HepG2 (cell line): ENCODE data around the gene MAP2K7. TPM values are rescaled to one million over a fixed set of nuclear protein-coding genes. Genes with fewer than 3 reads are reported as not detected.

Experiments used
- CBX2 ChIP-seq, 2 experiments: fragments of 200-600 bp in 1 of 2; sonication (generic); formaldehyde crosslinking in 1 of 2; IDR thresholded peaks; 2 replicates each; pipeline versions ENCODE4 v1.7.0 to v1.8.1; 2018 to 2022; ENCODE audit warnings: low read depth in 2 of 2, low read length in 1 of 2, mild to moderate bottlenecking in 1 of 2, missing genetic modification reagents in 1 of 2
- FOXO1 ChIP-seq: sonication (generic); formaldehyde crosslinking; IDR thresholded peaks from 2 replicates; pipeline ENCODE4 v1.4.0; 2020; ENCODE audit warnings: missing genetic modification reagents
- GATA4 ChIP-seq: sonication (generic); IDR thresholded peaks from 2 replicates; pipeline ENCODE4 v1.6.1; 2016; ENCODE audit warnings: antibody characterized with exemption, low read depth, borderline replicate concordance
- HOXD1 ChIP-seq: sonication (generic); formaldehyde crosslinking; IDR thresholded peaks from 2 replicates; pipeline ENCODE4 v1.5.0; 2020; ENCODE audit warnings: missing genetic modification reagents
- NFKB2 ChIP-seq: sonication (generic); formaldehyde crosslinking; IDR thresholded peaks from 2 replicates; pipeline ENCODE4 v1.4.0; 2020; ENCODE audit warnings: missing genetic modification reagents, borderline replicate concordance
- SALL1 ChIP-seq: sonication (generic); formaldehyde crosslinking; IDR thresholded peaks from 2 replicates; pipeline ENCODE4 v1.8.0; 2022; ENCODE audit warnings: mild to moderate bottlenecking, missing genetic modification reagents
- ZFP37 ChIP-seq: sonication (generic); formaldehyde crosslinking; IDR thresholded peaks from 2 replicates; pipeline ENCODE4 v1.4.0; 2020; ENCODE audit warnings: missing genetic modification reagents, borderline replicate concordance
- ZFP41 ChIP-seq: sonication (generic); formaldehyde crosslinking; IDR thresholded peaks from 2 replicates; pipeline ENCODE4 v1.4.0; 2020; ENCODE audit warnings: mild to moderate bottlenecking, missing genetic modification reagents, borderline replicate concordance
- ZFP90 ChIP-seq: sonication (generic); formaldehyde crosslinking; IDR thresholded peaks from 2 replicates; pipeline ENCODE4 v1.8.0; 2022; ENCODE audit warnings: missing genetic modification reagents, mild to moderate bottlenecking, inconsistent platforms, borderline replicate concordance
- ZNF382 ChIP-seq: sonication (generic); formaldehyde crosslinking; IDR thresholded peaks from 2 replicates; pipeline ENCODE4 v1.5.0; 2020; ENCODE audit warnings: missing genetic modification reagents, mild to moderate bottlenecking, borderline replicate concordance
- ZNF605 ChIP-seq: sonication (generic); formaldehyde crosslinking; IDR thresholded peaks from 2 replicates; pipeline ENCODE4 v1.8.0; 2022; ENCODE audit warnings: mild to moderate bottlenecking, missing genetic modification reagents
- ZNF790 ChIP-seq: sonication (generic); formaldehyde crosslinking; IDR thresholded peaks from 2 replicates; pipeline ENCODE4 v1.8.0; 2022; ENCODE audit warnings: missing genetic modification reagents, mild to moderate bottlenecking, borderline replicate concordance
- polyA plus RNA-seq, 8 experiments: library from polyadenylated mRNA; depleted of rRNA in 3 of 8; stranded (reverse) in 7 of 8; unstranded in 1 of 8; fragments of >200 nt; fragmentation: Illumina TruSeq in 4 of 8; extraction: Trizol in 4 of 8; gene quantifications; 2 replicates each; pipeline versions ENCODE4 v1.2.1 to v1.2.3, GENCODE V29; 2011 to 2016; ENCODE audit warnings: low read depth in 4 of 8, missing spikeins in 1 of 8, mixed read lengths in 1 of 8; ENCODE audit not compliant: insufficient read depth in 1 of 8
- total RNA-seq, 5 experiments: library from RNA; depleted of rRNA; stranded (reverse); fragments of >200 nt; fragmentation: Illumina TruSeq; extraction: Trizol; gene quantifications; 2 replicates each; pipeline ENCODE4 v1.2.3, GENCODE V29; 2016; ENCODE audit warnings: low read depth in 1 of 5
- TF ChIP-seq, protein P1 (sequence below): sonication (generic); formaldehyde crosslinking; IDR thresholded peaks from 2 replicates; pipeline ENCODE4 v1.4.0; 2020; ENCODE audit warnings: low read depth, mild to moderate bottlenecking, missing genetic modification reagents
- TF ChIP-seq, protein P2 (sequence below): sonication (generic); formaldehyde crosslinking; IDR thresholded peaks from 2 replicates; pipeline ENCODE4 v1.8.1; 2023; ENCODE audit warnings: mild to moderate bottlenecking, missing genetic modification reagents, borderline replicate concordance
- TF ChIP-seq, protein P3 (sequence below): sonication (generic); formaldehyde crosslinking; IDR thresholded peaks from 2 replicates; pipeline ENCODE4 v1.4.0; 2020; ENCODE audit warnings: missing genetic modification reagents
- TF ChIP-seq, protein P4 (sequence below): sonication (generic); formaldehyde crosslinking; conservative IDR thresholded peaks from 2 replicates; pipeline ENCODE4 v1.4.0; 2020; ENCODE audit warnings: missing genetic modification reagents
- TF ChIP-seq, protein P5 (sequence below): sonication (generic); formaldehyde crosslinking; IDR thresholded peaks from 2 replicates; pipeline ENCODE4 v1.5.0; 2020; ENCODE audit warnings: missing genetic modification reagents
- TF ChIP-seq, protein P6 (sequence below): IDR thresholded peaks from 2 replicates; pipeline ENCODE4 v1.6.1; 2016; ENCODE audit warnings: mild to moderate bottlenecking, missing biosample characterization, missing genetic modification reagents
- TF ChIP-seq, protein P7 (sequence below): sonication (generic); formaldehyde crosslinking; IDR thresholded peaks from 2 replicates; pipeline ENCODE4 v1.8.0; 2022; ENCODE audit warnings: mild to moderate bottlenecking, missing genetic modification reagents, borderline replicate concordance

The MAP2K7 gene
- total and polyA plus RNA-seq, 2 of the 13 experiments (the other 11 are each of a cell fraction or from before 2014, with no cell fraction given): 9.0 to 10.8 TPM

DNA sequence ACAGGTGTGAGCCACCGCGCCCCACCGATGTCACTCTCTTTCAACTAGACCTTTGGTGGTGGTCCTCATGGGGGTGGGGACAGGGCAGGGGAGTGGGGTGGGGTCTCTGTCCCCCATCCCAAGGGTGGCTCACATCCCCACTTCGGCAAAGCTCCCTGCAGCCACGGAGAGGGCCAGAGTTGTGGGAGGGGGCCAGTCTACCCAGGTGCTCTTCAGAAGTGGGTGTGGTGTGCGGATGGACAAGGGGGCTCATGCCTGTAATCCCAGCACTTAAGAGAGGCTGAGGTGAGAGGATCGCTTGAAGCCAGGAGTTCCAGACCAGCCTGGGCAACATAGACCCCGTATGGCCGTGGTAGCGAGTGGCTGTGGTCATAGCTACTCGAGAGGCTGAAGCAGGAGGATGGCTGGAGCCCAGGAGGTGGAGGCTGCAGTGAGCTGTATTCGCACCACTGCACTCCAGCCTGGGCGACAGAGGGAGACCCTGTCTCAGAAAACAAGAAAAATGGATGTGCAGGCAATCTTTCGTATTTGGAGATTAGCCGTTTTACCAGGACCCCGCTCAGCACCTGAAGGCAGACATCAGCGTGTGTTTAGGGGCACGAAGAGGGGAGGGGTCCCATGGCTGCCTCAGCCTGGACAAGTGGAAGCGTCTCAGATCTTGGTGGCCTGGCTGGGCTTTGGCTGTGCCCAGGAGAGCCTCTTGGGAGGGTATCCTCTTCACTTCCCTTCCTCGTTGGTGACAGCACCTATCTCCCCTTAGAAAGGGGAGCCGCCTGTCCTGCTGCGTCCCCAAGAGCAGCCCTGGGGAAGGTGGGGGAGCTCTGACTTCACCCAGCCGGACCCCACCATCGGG, 11.8 kb downstream of the MAP2K7 start (continued):
- TF ChIP-seq, protein P1, sequence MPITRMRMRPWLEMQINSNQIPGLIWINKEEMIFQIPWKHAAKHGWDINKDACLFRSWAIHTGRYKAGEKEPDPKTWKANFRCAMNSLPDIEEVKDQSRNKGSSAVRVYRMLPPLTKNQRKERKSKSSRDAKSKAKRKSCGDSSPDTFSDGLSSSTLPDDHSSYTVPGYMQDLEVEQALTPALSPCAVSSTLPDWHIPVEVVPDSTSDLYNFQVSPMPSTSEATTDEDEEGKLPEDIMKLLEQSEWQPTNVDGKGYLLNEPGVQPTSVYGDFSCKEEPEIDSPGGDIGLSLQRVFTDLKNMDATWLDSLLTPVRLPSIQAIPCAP (CRISPR knock-in tag): no peak
- peak; percentile 50; the same call in 1 of the 2 replicates for TF ChIP-seq ZNF605 (CRISPR knock-in tag)
- no peak for TF ChIP-seq ZNF382 (CRISPR knock-in tag)
- no peak for TF ChIP-seq ZFP37
- no peak for TF ChIP-seq FOXO1 (CRISPR knock-in tag)
- TF ChIP-seq ZFP90 (CRISPR knock-in tag): no peak
- TF ChIP-seq, protein P2, sequence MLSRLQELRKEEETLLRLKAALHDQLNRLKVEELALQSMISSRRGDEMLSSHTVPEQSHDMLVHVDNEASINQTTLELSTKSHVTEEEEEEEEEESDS (CRISPR knock-in tag): no peak
- 0 out of 2 replicates have a peak, but pooled peaks have one; percentile 27 for TF ChIP-seq NFKB2 (CRISPR knock-in tag)
- TF ChIP-seq, protein P3, sequence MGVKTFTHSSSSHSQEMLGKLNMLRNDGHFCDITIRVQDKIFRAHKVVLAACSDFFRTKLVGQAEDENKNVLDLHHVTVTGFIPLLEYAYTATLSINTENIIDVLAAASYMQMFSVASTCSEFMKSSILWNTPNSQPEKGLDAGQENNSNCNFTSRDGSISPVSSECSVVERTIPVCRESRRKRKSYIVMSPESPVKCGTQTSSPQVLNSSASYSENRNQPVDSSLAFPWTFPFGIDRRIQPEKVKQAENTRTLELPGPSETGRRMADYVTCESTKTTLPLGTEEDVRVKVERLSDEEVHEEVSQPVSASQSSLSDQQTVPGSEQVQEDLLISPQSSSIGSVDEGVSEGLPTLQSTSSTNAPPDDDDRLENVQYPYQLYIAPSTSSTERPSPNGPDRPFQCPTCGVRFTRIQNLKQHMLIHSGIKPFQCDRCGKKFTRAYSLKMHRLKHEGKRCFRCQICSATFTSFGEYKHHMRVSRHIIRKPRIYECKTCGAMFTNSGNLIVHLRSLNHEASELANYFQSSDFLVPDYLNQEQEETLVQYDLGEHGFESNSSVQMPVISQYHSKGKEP (CRISPR knock-in tag): no peak
- TF ChIP-seq ZFP41 (CRISPR knock-in tag): 0 out of 2 replicates have a peak, but pooled peaks have one; percentile 15
- TF ChIP-seq CBX2 (IDR thresholded peaks at IDR 0.05; ENCODE audit: low read depth, low read length): no peak
- no peak for TF ChIP-seq CBX2 (CRISPR knock-in tag; IDR thresholded peaks at IDR 0.05; ENCODE audit: low read depth)
- 0 out of 2 replicates have a peak, but pooled peaks have one; percentile 3 for TF ChIP-seq SALL1 (CRISPR knock-in tag)
- TF ChIP-seq GATA4: no peak
- 0 out of 2 replicates have a peak, but pooled peaks have one; percentile 5 for TF ChIP-seq ZNF790 (CRISPR knock-in tag)
- TF ChIP-seq, protein P4, sequence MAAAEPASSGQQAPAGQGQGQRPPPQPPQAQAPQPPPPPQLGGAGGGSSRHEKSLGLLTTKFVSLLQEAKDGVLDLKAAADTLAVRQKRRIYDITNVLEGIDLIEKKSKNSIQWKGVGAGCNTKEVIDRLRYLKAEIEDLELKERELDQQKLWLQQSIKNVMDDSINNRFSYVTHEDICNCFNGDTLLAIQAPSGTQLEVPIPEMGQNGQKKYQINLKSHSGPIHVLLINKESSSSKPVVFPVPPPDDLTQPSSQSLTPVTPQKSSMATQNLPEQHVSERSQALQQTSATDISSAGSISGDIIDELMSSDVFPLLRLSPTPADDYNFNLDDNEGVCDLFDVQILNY (CRISPR knock-in tag): no peak
- TF ChIP-seq, protein P5, sequence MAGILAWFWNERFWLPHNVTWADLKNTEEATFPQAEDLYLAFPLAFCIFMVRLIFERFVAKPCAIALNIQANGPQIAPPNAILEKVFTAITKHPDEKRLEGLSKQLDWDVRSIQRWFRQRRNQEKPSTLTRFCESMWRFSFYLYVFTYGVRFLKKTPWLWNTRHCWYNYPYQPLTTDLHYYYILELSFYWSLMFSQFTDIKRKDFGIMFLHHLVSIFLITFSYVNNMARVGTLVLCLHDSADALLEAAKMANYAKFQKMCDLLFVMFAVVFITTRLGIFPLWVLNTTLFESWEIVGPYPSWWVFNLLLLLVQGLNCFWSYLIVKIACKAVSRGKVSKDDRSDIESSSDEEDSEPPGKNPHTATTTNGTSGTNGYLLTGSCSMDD (CRISPR knock-in tag): no peak
- TF ChIP-seq HOXD1 (CRISPR knock-in tag): no peak
- TF ChIP-seq, protein P6, sequence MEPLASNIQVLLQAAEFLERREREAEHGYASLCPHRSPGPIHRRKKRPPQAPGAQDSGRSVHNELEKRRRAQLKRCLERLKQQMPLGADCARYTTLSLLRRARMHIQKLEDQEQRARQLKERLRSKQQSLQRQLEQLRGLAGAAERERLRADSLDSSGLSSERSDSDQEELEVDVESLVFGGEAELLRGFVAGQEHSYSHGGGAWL (CRISPR knock-in tag): no peak
- TF ChIP-seq, protein P7, sequence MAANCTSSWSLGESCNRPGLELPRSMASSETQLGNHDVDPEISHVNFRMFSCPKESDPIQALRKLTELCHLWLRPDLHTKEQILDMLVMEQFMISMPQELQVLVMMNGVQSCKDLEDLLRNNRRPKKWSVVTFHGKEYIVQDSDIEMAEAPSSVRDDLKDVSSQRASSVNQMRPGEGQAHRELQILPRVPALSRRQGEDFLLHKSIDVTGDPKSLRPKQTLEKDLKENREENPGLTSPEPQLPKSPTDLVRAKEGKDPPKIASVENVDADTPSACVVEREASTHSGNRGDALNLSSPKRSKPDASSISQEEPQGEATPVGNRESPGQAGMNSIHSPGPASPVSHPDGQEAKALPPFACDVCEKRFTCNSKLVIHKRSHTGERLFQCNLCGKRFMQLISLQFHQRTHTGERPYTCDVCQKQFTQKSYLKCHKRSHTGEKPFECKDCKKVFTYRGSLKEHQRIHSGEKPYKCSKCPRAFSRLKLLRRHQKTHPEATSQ (CRISPR knock-in tag): no peak
